ENCODE results near the gene KISS1R. TPM values are rescaled to one million over a fixed set of nuclear protein-coding genes. Genes with fewer than 3 reads are reported as not detected.

The KISS1R gene
- total and polyA plus RNA-seq, 9 donors, result not detected

GRCh38 chr19:931860-932647 lies 14.9 kb downstream of the KISS1R start:
- 68% methylated on average over 27 of the region's 32 CpGs for WGBS (ENCODE audit: insufficient coverage)
- peaks cover 45% of the 10 kb centered on the region for H3K4me1 ChIP-seq (ENCODE audit: control insufficient read depth, insufficient read depth, low read length)
- peaks cover 8% of the 10 kb centered on the region for H3K36me3 ChIP-seq (ENCODE audit: control insufficient read depth, insufficient read depth, low read length)
- no peaks in the 10 kb centered on the region for H3K9me3 ChIP-seq (replicated peaks; ENCODE audit: control insufficient read depth, low read depth, low read length)
- DNase-seq, result no peak
- H3K27me3 ChIP-seq (ENCODE audit: control insufficient read depth, insufficient read depth, low read length), result peaks cover 17% of the 10 kb centered on the region
- no peak overlapping the region for H3K4me3 ChIP-seq (ENCODE audit: low read length)
- no peak overlapping the region for H3K27ac ChIP-seq (ENCODE audit: low read length)

GRCh38 chr19:932648-933552 lies 15.8 kb downstream of the KISS1R start:
- H3K27ac ChIP-seq (ENCODE audit: low read length), result peak overlapping the region; percentile 59
- peaks cover 12% of the 10 kb centered on the region for H3K36me3 ChIP-seq (ENCODE audit: control insufficient read depth, insufficient read depth, low read length)
- H3K27me3 ChIP-seq (ENCODE audit: control insufficient read depth, insufficient read depth, low read length), result peaks cover 21% of the 10 kb centered on the region
- H3K4me1 ChIP-seq (ENCODE audit: control insufficient read depth, insufficient read depth, low read length), result peaks cover 36% of the 10 kb centered on the region
- DNase-seq, result peak; percentile 81
- H3K4me3 ChIP-seq (ENCODE audit: low read length), result no peak overlapping the region
- no peaks in the 10 kb centered on the region for H3K9me3 ChIP-seq (replicated peaks; ENCODE audit: control insufficient read depth, low read depth, low read length)
- 13% methylated on average over 42 of the region's 54 CpGs for WGBS (ENCODE audit: insufficient coverage)

GRCh38 chr19:933553-933882 lies 16.4 kb downstream of the KISS1R start:
- Histone ChIP-seq H3K27ac (ENCODE audit: low read length) (peak overlapping the region; percentile 47), H3K9me3 (replicated peaks; ENCODE audit: control insufficient read depth, low read depth, low read length) (no peaks in the 10 kb centered on the region), H3K4me3 (ENCODE audit: low read length) (no peak overlapping the region), H3K36me3 (ENCODE audit: control insufficient read depth, insufficient read depth, low read length) (peaks cover 12% of the 10 kb centered on the region), H3K27me3 (ENCODE audit: control insufficient read depth, insufficient read depth, low read length) (peaks cover 25% of the 10 kb centered on the region), H3K4me1 (ENCODE audit: control insufficient read depth, insufficient read depth, low read length) (peaks cover 37% of the 10 kb centered on the region)
- WGBS (ENCODE audit: insufficient coverage), result 13% methylated on average over 4 of the region's 14 CpGs
- DNase-seq, result no peak

- peaks cover 39% of the 10 kb centered on the region for H3K4me1 ChIP-seq (ENCODE audit: control insufficient read depth, insufficient read depth, low read length)
- H3K27me3 ChIP-seq (ENCODE audit: control insufficient read depth, insufficient read depth, low read length), result peaks cover 27% of the 10 kb centered on the region
- H3K36me3 ChIP-seq (ENCODE audit: control insufficient read depth, insufficient read depth, low read length), result peaks cover 8% of the 10 kb centered on the region
- H3K27ac ChIP-seq (ENCODE audit: low read length), result peak overlapping the region; percentile 82
- H3K9me3 ChIP-seq (replicated peaks; ENCODE audit: control insufficient read depth, low read depth, low read length), result no peaks in the 10 kb centered on the region
- WGBS (ENCODE audit: insufficient coverage), result 69% methylated on average over 29 of the region's 29 CpGs
- H3K4me3 ChIP-seq (ENCODE audit: low read length), result no peak overlapping the region
- DNase-seq, result no peak
These were observed 17.2 kb downstream of the KISS1R start for GRCh38 chr19:934197-934840.

GRCh38 chr19:934865-935479 lies 17.8 kb downstream of the KISS1R start:
- Histone ChIP-seq H3K36me3 (ENCODE audit: control insufficient read depth, insufficient read depth, low read length) (peaks cover 10% of the 10 kb centered on the region), H3K4me1 (ENCODE audit: control insufficient read depth, insufficient read depth, low read length) (peaks cover 40% of the 10 kb centered on the region), H3K4me3 (ENCODE audit: low read length) (no peak overlapping the region), H3K27me3 (ENCODE audit: control insufficient read depth, insufficient read depth, low read length) (peaks cover 28% of the 10 kb centered on the region), H3K9me3 (replicated peaks; ENCODE audit: control insufficient read depth, low read depth, low read length) (no peaks in the 10 kb centered on the region), H3K27ac (ENCODE audit: low read length) (peak overlapping the region; percentile 82)
- DNase-seq, result peak; percentile 94
- WGBS (ENCODE audit: insufficient coverage), result 7% methylated on average over 29 of the region's 31 CpGs

GRCh38 chr19:936175-936546 lies 19.0 kb downstream of the KISS1R start:
- Histone ChIP-seq H3K9me3 (replicated peaks; ENCODE audit: control insufficient read depth, low read depth, low read length) (no peaks in the 10 kb centered on the region), H3K27ac (ENCODE audit: low read length) (no peak overlapping the region), H3K4me1 (ENCODE audit: control insufficient read depth, insufficient read depth, low read length) (peaks cover 48% of the 10 kb centered on the region), H3K36me3 (ENCODE audit: control insufficient read depth, insufficient read depth, low read length) (peaks cover 10% of the 10 kb centered on the region), H3K4me3 (ENCODE audit: low read length) (no peak overlapping the region), H3K27me3 (ENCODE audit: control insufficient read depth, insufficient read depth, low read length) (peaks cover 28% of the 10 kb centered on the region)
- WGBS (ENCODE audit: insufficient coverage), result 94% methylated on average over 5 of the region's 10 CpGs
- DNase-seq, result no peak

- no peak for DNase-seq
- WGBS (ENCODE audit: insufficient coverage), result 86% methylated on average over 10 of the region's 16 CpGs
These were observed 20.1 kb downstream of the KISS1R start for GRCh38 chr19:937259-937694.

GRCh38 chr19:938233-938923 lies 21.2 kb downstream of the KISS1R start:
- Histone ChIP-seq H3K9me3 (replicated peaks; ENCODE audit: control insufficient read depth, low read depth, low read length) (no peaks in the 10 kb centered on the region), H3K4me1 (ENCODE audit: control insufficient read depth, insufficient read depth, low read length) (peaks cover 38% of the 10 kb centered on the region), H3K27me3 (ENCODE audit: control insufficient read depth, insufficient read depth, low read length) (peaks cover 18% of the 10 kb centered on the region), H3K36me3 (ENCODE audit: control insufficient read depth, insufficient read depth, low read length) (peaks cover 9% of the 10 kb centered on the region), H3K27ac (ENCODE audit: low read length) (no peak overlapping the region), H3K4me3 (ENCODE audit: low read length) (no peak overlapping the region)
- 80% methylated on average over 17 of the region's 23 CpGs for WGBS (ENCODE audit: insufficient coverage)
- no peak for DNase-seq

More at GRCh38 chr19:937259-937694, 20.1 kb downstream of the KISS1R start:
- no peak overlapping the region for H3K4me3 ChIP-seq (ENCODE audit: low read length)
- peaks cover 49% of the 10 kb centered on the region for H3K4me1 ChIP-seq (ENCODE audit: control insufficient read depth, insufficient read depth, low read length)
- no peak overlapping the region for H3K27ac ChIP-seq (ENCODE audit: low read length)
- H3K9me3 ChIP-seq (replicated peaks; ENCODE audit: control insufficient read depth, low read depth, low read length), result no peaks in the 10 kb centered on the region
- peaks cover 10% of the 10 kb centered on the region for H3K36me3 ChIP-seq (ENCODE audit: control insufficient read depth, insufficient read depth, low read length)
- peaks cover 24% of the 10 kb centered on the region for H3K27me3 ChIP-seq (ENCODE audit: control insufficient read depth, insufficient read depth, low read length)

- H3K27me3 ChIP-seq (ENCODE audit: control insufficient read depth, insufficient read depth, low read length), result peaks cover 14% of the 10 kb centered on the region
- no peak overlapping the region for H3K27ac ChIP-seq (ENCODE audit: low read length)
- no peaks in the 10 kb centered on the region for H3K9me3 ChIP-seq (replicated peaks; ENCODE audit: control insufficient read depth, low read depth, low read length)
- H3K4me1 ChIP-seq (ENCODE audit: control insufficient read depth, insufficient read depth, low read length), result peaks cover 28% of the 10 kb centered on the region
- peaks cover 9% of the 10 kb centered on the region for H3K36me3 ChIP-seq (ENCODE audit: control insufficient read depth, insufficient read depth, low read length)
- no peak for DNase-seq
- 90% methylated on average over 20 of the region's 22 CpGs for WGBS (ENCODE audit: insufficient coverage)
- no peak overlapping the region for H3K4me3 ChIP-seq (ENCODE audit: low read length)
These were observed 22.3 kb downstream of the KISS1R start for GRCh38 chr19:939439-939838.
